Esophagus squamous epithelium (tissue), 5 donors: ENCODE data around the gene CLSTN2. TPM values are rescaled to one million over a fixed set of nuclear protein-coding genes. Genes with fewer than 3 reads are reported as not detected.

Source experiments
- DNase-seq: peaks from one replicate; lab custom pipeline; 2025; lab: John Stamatoyannopoulos, UW
- H3K27ac ChIP-seq, 4 donors: fragments of 200-600 bp; sonication (generic); one replicate each; pipeline ENCODE4 v1.5.1; 2016 to 2019; ENCODE audit warnings: mild to moderate bottlenecking in 1 of 4
- H3K27me3 ChIP-seq, 4 donors: fragments of 200-600 bp; sonication (generic); 1 replicate in 3 of 4; 2 replicates in 1 of 4; pipeline versions ENCODE4 v1.5.1 to v1.6.0; 2017 to 2021; ENCODE audit warnings: antibody characterized with exemption in 1 of 4
- H3K36me3 ChIP-seq, 3 donors: fragments of 200-600 bp; sonication (generic); one replicate each; pipeline ENCODE4 v1.5.1; 2016 to 2019
- H3K4me1 ChIP-seq, 3 donors: fragments of 200-600 bp; sonication (generic); one replicate each; pipeline ENCODE4 v1.5.1; 2017 to 2019
- H3K4me3 ChIP-seq, 4 donors: fragments of 200-600 bp; sonication (generic); 1 replicate in 3 of 4; 2 replicates in 1 of 4; pipeline ENCODE4 v1.5.1; 2016 to 2019; ENCODE audit warnings: mild to moderate bottlenecking in 2 of 4, moderate library complexity in 1 of 4
- H3K9me3 ChIP-seq, 3 donors: fragments of 200-600 bp; sonication (generic); one replicate each; pipeline ENCODE4 v1.5.1; 2016 to 2019
- POLR2A ChIP-seq, 4 donors: fragments of 450-650 bp; IDR thresholded peaks; one replicate each; pipeline ENCODE4 v1.6.1; 2017; ENCODE audit warnings: antibody characterized with exemption in 4 of 4, mild to moderate bottlenecking in 4 of 4, moderate library complexity in 3 of 4
- WGBS, 2 donors: methylation state at CpG; one replicate each; pipeline ENCODE4 v1.1.5; 2018; 5-methylcytosine and 5-hydroxymethylcytosine counted together
- intact Hi-C: fragments of 100-400 bp; cut with DNase I; formaldehyde crosslinking; loops from one replicate; pipeline ENCODE4 v1.15.0; 2022
- total RNA-seq, 4 donors: library from RNA; depleted of rRNA; stranded (reverse); fragments of >200 nt; gene quantifications; one replicate each; pipeline ENCODE4 v1.1.0, GENCODE V29; 2016
- TF ChIP-seq, protein P1 (sequence below), 6 experiments: fragments of 450-650 bp in 4 of 6; fragments of 200-600 bp in 2 of 6; sonication (generic) in 2 of 6; IDR thresholded peaks; one replicate each; pipeline ENCODE4 v1.5.1; 2016 to 2019; ENCODE audit warnings: antibody characterized with exemption in 6 of 6, mild to moderate bottlenecking in 4 of 6, moderate library complexity in 4 of 6
- donor health status: DM: yes; HTN: yes; CAD: no.

Gene CLSTN2
- total RNA-seq, 4 donors from 2014 or later, result 0.53 to 5.0 (median 3.1) TPM

DNA sequence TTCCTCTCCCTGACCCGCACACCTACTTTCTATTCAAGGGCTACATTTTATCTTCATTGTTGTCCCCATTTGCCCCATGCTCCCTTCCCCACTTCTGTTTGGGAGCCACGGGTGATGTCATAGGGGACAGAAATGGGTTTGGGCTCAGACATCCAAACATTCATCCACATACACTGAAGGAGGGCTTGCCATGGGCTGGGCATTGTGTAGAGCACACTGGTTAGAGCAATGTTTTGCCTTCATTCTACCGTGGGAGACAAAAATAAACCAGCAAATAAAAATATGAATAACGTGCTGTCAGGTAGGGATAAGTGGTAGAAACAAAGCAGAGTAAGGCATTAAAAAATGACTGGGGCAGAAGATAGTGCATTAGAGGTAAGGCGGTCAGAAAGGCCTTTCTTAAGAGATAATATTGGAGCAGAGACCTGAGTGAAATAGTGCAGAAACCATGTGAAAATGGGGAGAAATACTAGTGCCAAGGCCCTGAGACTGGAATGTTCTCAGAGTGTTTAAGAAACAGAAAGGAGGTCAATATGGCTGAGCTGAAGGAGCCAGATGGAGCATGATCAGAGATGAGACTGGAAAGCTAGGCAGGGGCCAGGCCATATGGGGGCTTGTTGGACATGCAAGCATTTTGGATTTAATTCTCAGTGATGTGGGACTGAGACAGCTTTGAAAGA, 40.9 kb upstream of the CLSTN2 start:
- H3K4me1 ChIP-seq, result no peaks in the 10 kb centered on the region
- no peaks in the 10 kb centered on the region for H3K36me3 ChIP-seq
- no peaks in the 10 kb centered on the region for H3K9me3 ChIP-seq
- H3K4me3 ChIP-seq, result no peak overlapping the region
- H3K27me3 ChIP-seq, result no peaks in the 10 kb centered on the region
- intact Hi-C loops, result no loop called here
- DNase-seq, result no peak
- H3K27ac ChIP-seq, result peak overlapping the region in 2 of 4 donors; percentile 70 to 79
- WGBS, 2 donors, result 77 to 78% methylated on average over 5 of the region's 5 CpGs
- TF ChIP-seq POLR2A (IDR thresholded peaks at IDR 0.05), result no peak
- TF ChIP-seq, protein P1, sequence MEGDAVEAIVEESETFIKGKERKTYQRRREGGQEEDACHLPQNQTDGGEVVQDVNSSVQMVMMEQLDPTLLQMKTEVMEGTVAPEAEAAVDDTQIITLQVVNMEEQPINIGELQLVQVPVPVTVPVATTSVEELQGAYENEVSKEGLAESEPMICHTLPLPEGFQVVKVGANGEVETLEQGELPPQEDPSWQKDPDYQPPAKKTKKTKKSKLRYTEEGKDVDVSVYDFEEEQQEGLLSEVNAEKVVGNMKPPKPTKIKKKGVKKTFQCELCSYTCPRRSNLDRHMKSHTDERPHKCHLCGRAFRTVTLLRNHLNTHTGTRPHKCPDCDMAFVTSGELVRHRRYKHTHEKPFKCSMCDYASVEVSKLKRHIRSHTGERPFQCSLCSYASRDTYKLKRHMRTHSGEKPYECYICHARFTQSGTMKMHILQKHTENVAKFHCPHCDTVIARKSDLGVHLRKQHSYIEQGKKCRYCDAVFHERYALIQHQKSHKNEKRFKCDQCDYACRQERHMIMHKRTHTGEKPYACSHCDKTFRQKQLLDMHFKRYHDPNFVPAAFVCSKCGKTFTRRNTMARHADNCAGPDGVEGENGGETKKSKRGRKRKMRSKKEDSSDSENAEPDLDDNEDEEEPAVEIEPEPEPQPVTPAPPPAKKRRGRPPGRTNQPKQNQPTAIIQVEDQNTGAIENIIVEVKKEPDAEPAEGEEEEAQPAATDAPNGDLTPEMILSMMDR (IDR thresholded peaks at IDR 0.05), result no peak

DNA sequence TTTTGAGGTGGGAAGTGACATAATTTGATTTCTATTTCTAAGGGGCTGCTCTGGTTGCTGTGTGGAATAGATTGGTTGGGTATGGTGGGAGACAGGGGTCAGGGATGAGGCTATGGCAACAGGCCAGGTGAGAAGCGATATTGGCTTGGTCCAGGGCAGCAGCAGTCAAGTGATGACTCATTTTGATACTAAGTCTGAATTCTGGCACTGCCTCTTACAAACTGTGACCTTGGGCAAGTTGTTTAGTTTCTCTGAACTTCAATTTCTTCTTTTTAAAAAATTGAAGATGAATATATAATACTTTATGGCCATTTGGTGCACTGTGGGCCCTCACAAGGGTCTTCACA, 40.4 kb upstream of the CLSTN2 start:
- intact Hi-C loops, result no loop called here
- WGBS, 2 donors, result 30 to 36% methylated on average over 1 of the region's 1 CpG
- Histone ChIP-seq H3K4me1 (no peaks in the 10 kb centered on the region), H3K9me3 (no peaks in the 10 kb centered on the region), H3K27me3 (no peaks in the 10 kb centered on the region), H3K27ac (peak overlapping the region in 2 of 4 donors; percentile 70 to 79), H3K36me3 (no peaks in the 10 kb centered on the region), H3K4me3 (no peak overlapping the region)
- TF ChIP-seq POLR2A (IDR thresholded peaks at IDR 0.05), result no peak
- TF ChIP-seq, protein P1 (IDR thresholded peaks at IDR 0.05), result no peak
- no peak for DNase-seq

DNA sequence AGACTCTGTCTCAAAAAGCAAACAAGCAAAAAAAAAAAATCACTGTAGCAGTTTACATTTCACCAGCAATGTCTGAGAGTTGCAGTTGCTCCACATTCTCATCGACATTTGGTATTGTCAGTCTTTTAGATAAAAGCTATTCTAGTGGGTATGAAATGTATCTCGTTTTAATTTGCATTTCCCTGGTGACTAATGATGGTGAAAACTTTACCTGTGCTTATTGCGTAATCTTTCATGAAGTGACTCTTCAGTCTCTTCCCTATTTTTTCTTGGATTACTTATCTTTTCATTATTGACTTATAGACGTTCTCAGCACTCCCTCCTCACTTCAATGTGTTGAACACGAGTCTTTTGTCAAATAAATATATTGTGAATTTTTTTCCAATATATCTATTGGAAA, 37.2 kb upstream of the CLSTN2 start:
- 53 to 68% methylated on average over 5 of the region's 5 CpGs for WGBS, 2 donors
- no peaks in the 10 kb centered on the region for H3K27me3 ChIP-seq
- no peak for DNase-seq
- intact Hi-C loops, result no loop called here
- H3K4me1 ChIP-seq, result no peaks in the 10 kb centered on the region
- no peaks in the 10 kb centered on the region for H3K9me3 ChIP-seq
- TF ChIP-seq POLR2A (IDR thresholded peaks at IDR 0.05), result no peak
- TF ChIP-seq, protein P1 (IDR thresholded peaks at IDR 0.05), result no peak
- no peak overlapping the region for H3K27ac ChIP-seq
- H3K36me3 ChIP-seq, result no peaks in the 10 kb centered on the region
- no peak overlapping the region for H3K4me3 ChIP-seq

DNA sequence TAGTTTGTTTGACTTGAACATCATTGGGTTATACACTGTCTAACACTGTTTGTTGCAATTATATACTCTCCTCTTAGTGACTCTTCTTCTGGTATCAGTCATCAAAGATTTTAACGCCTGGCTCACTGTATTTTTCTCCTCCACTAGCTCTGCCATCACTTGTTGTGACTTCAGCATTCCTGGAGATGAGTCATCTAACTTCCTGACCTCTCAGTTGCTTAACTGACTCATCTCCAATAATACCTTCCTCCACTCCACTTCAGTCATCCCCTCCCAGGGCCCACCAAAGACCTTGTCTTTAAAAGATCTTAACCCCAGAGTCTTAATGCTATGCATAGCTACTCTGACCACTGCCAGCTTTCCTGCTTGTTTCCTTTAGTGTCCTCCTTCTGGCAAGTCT, 28.6 kb upstream of the CLSTN2 start:
- Histone ChIP-seq H3K27me3 (no peaks in the 10 kb centered on the region), H3K4me1 (no peaks in the 10 kb centered on the region), H3K4me3 (no peak overlapping the region), H3K36me3 (no peaks in the 10 kb centered on the region), H3K9me3 (no peaks in the 10 kb centered on the region), H3K27ac (no peak overlapping the region)
- 4 to 23% methylated on average over 1 of the region's 1 CpG for WGBS, 2 donors
- intact Hi-C loops, result no loop called here
- TF ChIP-seq, protein P1 (IDR thresholded peaks at IDR 0.05), result no peak
- TF ChIP-seq POLR2A (IDR thresholded peaks at IDR 0.05), result no peak
- DNase-seq, result no peak

DNA sequence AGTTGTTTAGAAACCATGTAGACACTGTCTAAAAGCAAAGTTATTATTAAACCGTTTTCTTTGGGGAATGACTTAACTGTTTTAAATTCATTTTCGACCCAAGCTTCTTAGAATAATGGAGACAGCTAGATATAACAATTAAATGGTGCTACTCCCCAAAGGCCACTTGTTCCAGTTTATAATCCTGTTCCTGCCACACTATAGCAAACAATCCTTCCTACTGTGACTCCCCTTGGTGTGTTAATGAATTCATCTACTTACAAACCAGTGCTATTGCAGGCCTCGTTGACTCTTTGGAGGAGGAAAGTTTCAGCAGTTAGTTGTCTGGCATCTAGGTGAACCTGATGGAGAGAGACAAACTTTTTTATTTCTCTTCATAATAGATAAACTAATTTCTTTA, 25.2 kb upstream of the CLSTN2 start:
- Histone ChIP-seq H3K4me1 (no peaks in the 10 kb centered on the region), H3K36me3 (no peaks in the 10 kb centered on the region), H3K27me3 (no peaks in the 10 kb centered on the region), H3K4me3 (no peak overlapping the region), H3K27ac (no peak overlapping the region), H3K9me3 (no peaks in the 10 kb centered on the region)
- 54 to 65% methylated on average over 3 of the region's 3 CpGs for WGBS, 2 donors
- no peak for TF ChIP-seq POLR2A (IDR thresholded peaks at IDR 0.05)
- TF ChIP-seq, protein P1 (IDR thresholded peaks at IDR 0.05), result no peak
- DNase-seq, result no peak
- intact Hi-C loops, result no loop called here
